GM21825 (cell line): ENCODE results near the gene RBM8A.

Source experiments
- ATAC-seq: cut with Tn5 transposase; IDR thresholded peaks from one replicate; pipeline ENCODE4 v1.9.1; 2021; ENCODE audit warnings: mild to moderate bottlenecking, moderate library complexity; ENCODE audit not compliant: unreplicated experiment

Gene RBM8A

GRCh38 chr1:145927063-145927886, at the start of gene RBM8A:
TSS of gene RBM8A (minus strand) at chr1:145927484. CDS start at chr1:145927426, 58 bp downstream.
- peak; percentile 91 for ATAC-seq

- no peak for ATAC-seq
These were observed 49.7 kb upstream of the RBM8A start for GRCh38 chr1:145977016-145977415.

GRCh38 chr1:145975216-145975615, 47.9 kb upstream of the RBM8A start:
- no peak for ATAC-seq

GRCh38 chr1:145974721-145975120, 47.4 kb upstream of the RBM8A start:
- no peak for ATAC-seq

- no peak for ATAC-seq
These were observed 45.3 kb upstream of the RBM8A start for GRCh38 chr1:145972580-145972979.

GRCh38 chr1:145967288-145967687, 40.0 kb upstream of the RBM8A start:
- ATAC-seq = no peak

GRCh38 chr1:145965119-145965744, 37.9 kb upstream of the RBM8A start:
- ATAC-seq = no peak

GRCh38 chr1:145964328-145965118, 37.2 kb upstream of the RBM8A start, which contains the start of the genes ANKRD34A and POLR3GL:
TSS of gene ANKRD34A (minus strand) at chr1:145964575. CDS start at chr1:145961759, 2,816 bp downstream.
TSS of gene POLR3GL (plus strand) at chr1:145964690. CDS start at chr1:145974866, 10,176 bp downstream.
- peak; percentile 87 for ATAC-seq

GRCh38 chr1:145963265-145964019, 36.2 kb upstream of the RBM8A start:
- ATAC-seq = no peak

GRCh38 chr1:145962157-145963102, 35.1 kb upstream of the RBM8A start:
- no peak for ATAC-seq

- ATAC-seq = no peak
These were observed 34.3 kb upstream of the RBM8A start for GRCh38 chr1:145961425-145962156.

- ATAC-seq = no peak
These were observed 33.8 kb upstream of the RBM8A start for GRCh38 chr1:145961109-145961424.

GRCh38 chr1:145960468-145961108, 33.3 kb upstream of the RBM8A start:
- no peak for ATAC-seq

GRCh38 chr1:145959957-145960467, 32.7 kb upstream of the RBM8A start:
- no peak for ATAC-seq

- ATAC-seq = no peak
These were observed 32.0 kb upstream of the RBM8A start for GRCh38 chr1:145959333-145959732.

GRCh38 chr1:145958734-145959133, 31.4 kb upstream of the RBM8A start:
- no peak for ATAC-seq

- ATAC-seq = peak; percentile 81
These were observed 30.4 kb upstream of the RBM8A start, which contains the start of gene LIX1L for GRCh38 chr1:145957443-145958319. TSS of gene LIX1L (minus strand) at chr1:145958017. CDS start at chr1:145957927, 90 bp downstream.
